HG03097 (cell line): ENCODE results near the gene FRMPD1.
"Not testable (repeated sequence)": the region's sequence is repeated elsewhere in the genome, so short reads cannot be mapped to it uniquely, and the experiment has no call there.

Source experiments
- ATAC-seq: cut with Tn5 transposase; IDR thresholded peaks from one replicate; pipeline ENCODE4 v1.9.1; 2021; ENCODE audit not compliant: unreplicated experiment, low FRiP score

Gene FRMPD1

GRCh38 chr9:37765263-37765662 lies 114.5 kb downstream of the FRMPD1 start:
- ATAC-seq = not testable (repeated sequence)

- no peak for ATAC-seq
These were observed 118.6 kb downstream of the FRMPD1 start for GRCh38 chr9:37769306-37769705.

- ATAC-seq = no peak
These were observed 119.2 kb downstream of the FRMPD1 start for GRCh38 chr9:37769995-37770394.

- ATAC-seq = no peak
These were observed 124.6 kb downstream of the FRMPD1 start for GRCh38 chr9:37775216-37775919.

GRCh38 chr9:37776328-37776727 lies 125.6 kb downstream of the FRMPD1 start:
- no peak for ATAC-seq

GRCh38 chr9:37778534-37778933 lies 127.8 kb downstream of the FRMPD1 start:
- no peak for ATAC-seq

GRCh38 chr9:37784291-37784615 lies 133.5 kb downstream of the FRMPD1 start:
- ATAC-seq = no peak

GRCh38 chr9:37784616-37785483 lies 134.1 kb downstream of the FRMPD1 start, which contains the start of gene EXOSC3:
Gene EXOSC3, minus strand, starts transcription at chr9:37785064. Its CDS starts 20 bp downstream, at chr9:37785044.
- ATAC-seq = peak; percentile 65

GRCh38 chr9:37787059-37787458 lies 136.3 kb downstream of the FRMPD1 start:
- ATAC-seq = no peak

GRCh38 chr9:37788332-37788731 lies 137.6 kb downstream of the FRMPD1 start:
- ATAC-seq = no peak

- ATAC-seq = no peak
These were observed 139.3 kb downstream of the FRMPD1 start for GRCh38 chr9:37790096-37790495.

GRCh38 chr9:37792122-37792521 lies 141.4 kb downstream of the FRMPD1 start:
- ATAC-seq = no peak

GRCh38 chr9:37796232-37796631 lies 145.5 kb downstream of the FRMPD1 start:
- ATAC-seq = no peak
